Measurements from ENCODE around the gene ZNF737.

DNA sequence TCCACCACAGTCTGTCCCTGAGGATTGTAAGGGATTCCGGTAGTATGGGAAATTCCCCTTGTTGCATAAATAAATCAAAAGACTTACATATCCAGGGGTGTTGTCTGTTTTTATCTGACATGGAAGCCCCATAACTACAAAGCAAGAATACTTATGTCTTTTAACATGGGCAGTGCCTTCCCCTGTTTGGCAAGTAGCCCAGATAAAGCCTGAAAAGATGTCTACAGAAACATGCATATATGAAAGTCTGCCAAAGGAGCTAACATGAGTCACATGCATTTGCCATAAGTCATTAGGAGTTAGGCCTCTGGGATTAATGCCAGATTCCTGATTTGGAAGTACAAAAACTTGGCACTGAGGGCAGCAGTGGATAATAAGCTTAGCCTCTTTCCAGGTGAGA is 62.1 kb downstream of the ZNF737 start:
- TF ChIP-seq, protein P1, sequence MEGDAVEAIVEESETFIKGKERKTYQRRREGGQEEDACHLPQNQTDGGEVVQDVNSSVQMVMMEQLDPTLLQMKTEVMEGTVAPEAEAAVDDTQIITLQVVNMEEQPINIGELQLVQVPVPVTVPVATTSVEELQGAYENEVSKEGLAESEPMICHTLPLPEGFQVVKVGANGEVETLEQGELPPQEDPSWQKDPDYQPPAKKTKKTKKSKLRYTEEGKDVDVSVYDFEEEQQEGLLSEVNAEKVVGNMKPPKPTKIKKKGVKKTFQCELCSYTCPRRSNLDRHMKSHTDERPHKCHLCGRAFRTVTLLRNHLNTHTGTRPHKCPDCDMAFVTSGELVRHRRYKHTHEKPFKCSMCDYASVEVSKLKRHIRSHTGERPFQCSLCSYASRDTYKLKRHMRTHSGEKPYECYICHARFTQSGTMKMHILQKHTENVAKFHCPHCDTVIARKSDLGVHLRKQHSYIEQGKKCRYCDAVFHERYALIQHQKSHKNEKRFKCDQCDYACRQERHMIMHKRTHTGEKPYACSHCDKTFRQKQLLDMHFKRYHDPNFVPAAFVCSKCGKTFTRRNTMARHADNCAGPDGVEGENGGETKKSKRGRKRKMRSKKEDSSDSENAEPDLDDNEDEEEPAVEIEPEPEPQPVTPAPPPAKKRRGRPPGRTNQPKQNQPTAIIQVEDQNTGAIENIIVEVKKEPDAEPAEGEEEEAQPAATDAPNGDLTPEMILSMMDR (IDR thresholded peaks at IDR 0.05; ENCODE audit: insufficient read depth, low read depth, low read length) = no peak
- no peak for TF ChIP-seq EZH2 (IDR thresholded peaks at IDR 0.05; ENCODE audit: insufficient read depth, low read length)

Data from astrocyte (in vitro differentiated cells and primary cell).